Mesendoderm (in vitro differentiated cells): ENCODE measurements around the gene SLC2A14. TPM values are rescaled to one million over a fixed set of nuclear protein-coding genes. Genes with fewer than 3 reads are reported as not detected.

Experiments used
- DNase-seq: peaks from one replicate; pipeline ENCODE4 v3.0.0; 2013
- H2AK5ac ChIP-seq: 2 replicates; pipeline ENCODE4 v1.6.1; 2013; ENCODE audit warnings: low read length, inconsistent platforms
- H2BK120ac ChIP-seq: 2 replicates; pipeline ENCODE4 v1.6.1; 2013; ENCODE audit warnings: low read depth, mild to moderate bottlenecking, low read length, moderate library complexity, mixed read lengths
- H2BK15ac ChIP-seq: replicated peaks from 2 replicates; pipeline ENCODE4 v1.6.1; 2013; ENCODE audit warnings: low read depth, mild to moderate bottlenecking, moderate library complexity
- H2BK5ac ChIP-seq: 2 replicates; pipeline ENCODE4 v1.6.1; 2013; ENCODE audit warnings: low read length, inconsistent platforms
- H3K18ac ChIP-seq: 2 replicates; pipeline ENCODE4 v1.6.1; 2013; ENCODE audit warnings: mild to moderate bottlenecking, low read length, mixed read lengths
- H3K23ac ChIP-seq: one replicate; pipeline ENCODE4 v1.6.1; 2013; ENCODE audit warnings: low read length
- H3K27ac ChIP-seq: 2 replicates; pipeline ENCODE4 v1.5.1; 2013; ENCODE audit warnings: low read depth, mild to moderate bottlenecking, inconsistent platforms, low read length, moderate library complexity
- H3K27me3 ChIP-seq: 2 replicates; pipeline ENCODE4 v1.6.1; 2013; ENCODE audit warnings: low read length, control low read depth, mild to moderate bottlenecking, inconsistent platforms; ENCODE audit not compliant: insufficient read depth, poor library complexity
- H3K36me3 ChIP-seq: 2 replicates; pipeline ENCODE4 v1.6.1; 2013; ENCODE audit warnings: low read length, inconsistent platforms; ENCODE audit not compliant: control insufficient read depth, insufficient read depth
- H3K4ac ChIP-seq: one replicate; pipeline ENCODE4 v1.6.1; 2013; ENCODE audit warnings: low read depth, mild to moderate bottlenecking, low read length, moderate library complexity
- H3K4me1 ChIP-seq: 2 replicates; pipeline ENCODE4 v1.6.1; 2013; ENCODE audit warnings: low read depth, low read length, inconsistent platforms; ENCODE audit not compliant: control insufficient read depth
- H3K4me2 ChIP-seq: 2 replicates; pipeline ENCODE4 v1.6.1; 2013; ENCODE audit warnings: low read length
- H3K4me3 ChIP-seq: 2 replicates; pipeline ENCODE4 v1.5.1; 2013; ENCODE audit warnings: mild to moderate bottlenecking, low read length
- H3K56ac ChIP-seq: one replicate; pipeline ENCODE4 v1.6.1; 2013; ENCODE audit warnings: low read length
- H3K79me1 ChIP-seq: 2 replicates; pipeline ENCODE4 v1.6.1; 2013; ENCODE audit warnings: low read length, inconsistent platforms
- H3K79me2 ChIP-seq: 2 replicates; pipeline ENCODE4 v1.6.1; 2013; ENCODE audit warnings: mild to moderate bottlenecking, low read length; ENCODE audit not compliant: control insufficient read depth, insufficient read depth
- H3K9ac ChIP-seq: 2 replicates; pipeline ENCODE4 v1.6.1; 2013; ENCODE audit warnings: low read length, inconsistent platforms
- H4K5ac ChIP-seq: one replicate; pipeline ENCODE4 v1.6.1; 2013; ENCODE audit warnings: low read length
- H4K8ac ChIP-seq: one replicate; pipeline ENCODE4 v1.6.1; 2013; ENCODE audit warnings: low read depth, mild to moderate bottlenecking, control low read depth, low read length, moderate library complexity
- WGBS: extraction: QIAGEN DNeasy Blood & Tissue Kit; methylation state at CpG from one replicate; pipeline ENCODE4 v1.1.7; 2013; ENCODE audit warnings: low lambda C conversion rate, missing lambda C conversion rate; ENCODE audit not compliant: insufficient coverage; ENCODE audit errors: extremely low coverage; 5-methylcytosine and 5-hydroxymethylcytosine counted together
- small RNA-seq: library from polyadenylated mRNA; stranded (forward); fragments of <200 nt; extraction: miRNeasy Mini kit (QIAGEN cat#:217004); gene quantifications from one replicate; pipeline ENCODE3, GENCODE V24; 2013; ENCODE audit not compliant: insufficient read depth

The SLC2A14 gene

DNA sequence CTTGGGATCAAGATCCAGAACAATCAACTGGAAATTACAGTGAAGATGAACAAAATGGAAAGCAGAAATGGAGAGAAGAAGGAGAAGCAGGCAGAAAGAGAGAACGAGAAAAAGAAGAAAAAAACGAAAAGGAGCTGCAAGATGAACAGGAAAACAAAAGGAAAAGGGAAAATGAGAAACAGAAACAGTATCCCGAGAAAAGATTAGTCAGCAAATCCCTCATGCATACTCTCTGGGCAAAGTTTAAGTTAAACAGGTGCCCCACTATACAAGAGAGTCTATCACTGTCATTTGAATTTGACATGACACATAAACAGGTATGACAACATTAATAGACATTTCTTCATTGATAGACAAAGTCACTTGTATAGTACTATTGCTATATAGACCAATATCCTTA, 102.7 kb downstream of the SLC2A14 start:
- H3K79me2 ChIP-seq, result no peaks in the 10 kb centered on the region
- H4K5ac ChIP-seq, result no peak overlapping the region
- no CpG with 5 or more reads among the region's 3 CpGs for WGBS
- no peak overlapping the region for H2BK120ac ChIP-seq
- H4K8ac ChIP-seq, result no peak overlapping the region
- no peak overlapping the region for H2AK5ac ChIP-seq
- no peak overlapping the region for H3K9ac ChIP-seq
- H3K79me1 ChIP-seq, result no peaks in the 10 kb centered on the region
- no peak overlapping the region for H3K56ac ChIP-seq
- H3K27me3 ChIP-seq, result no peaks in the 10 kb centered on the region
- no peak overlapping the region for H3K4me2 ChIP-seq
- H2BK5ac ChIP-seq, result no peak overlapping the region
- H3K18ac ChIP-seq, result no peak overlapping the region
- H3K23ac ChIP-seq, result no peak overlapping the region
- H2BK15ac ChIP-seq, result no peak overlapping the region
- no peaks in the 10 kb centered on the region for H3K36me3 ChIP-seq
- H3K4me1 ChIP-seq, result no peaks in the 10 kb centered on the region
- H3K4me3 ChIP-seq, result no peak overlapping the region
- H3K27ac ChIP-seq, result no peak overlapping the region
- no peak overlapping the region for H3K4ac ChIP-seq
- no peak for DNase-seq

Small RNA genes lying within 50 kb of the gene (small RNA-seq; reads per million reads assigned to genes)
- gene RF00019, result not detected
